Transverse colon (tissue), 4 donors: ENCODE results near the gene TRAF3. TPM values are rescaled to one million over a fixed set of nuclear protein-coding genes. Genes with fewer than 3 reads are reported as not detected.

Source experiments
- DNase-seq: peaks from one replicate; pipeline ENCODE4 v3.0.0-alpha.2; 2019
- H3K27ac ChIP-seq, 4 donors: fragments of 200-600 bp; sonication (generic); 2 replicates each; pipeline ENCODE4 v1.5.1; 2016 to 2018; ENCODE audit warnings: inconsistent platforms in 4 of 4
- H3K27me3 ChIP-seq: fragments of 200-600 bp; sonication (generic); 2 replicates; pipeline ENCODE4 v1.5.1; 2017; ENCODE audit warnings: inconsistent platforms
- H3K36me3 ChIP-seq, 4 donors: fragments of 200-600 bp; sonication (generic); 2 replicates each; pipeline ENCODE4 v1.5.1; 2017 to 2019; ENCODE audit warnings: inconsistent platforms in 4 of 4
- H3K4me1 ChIP-seq, 4 donors: fragments of 200-600 bp; sonication (generic); 2 replicates each; pipeline ENCODE4 v1.5.1; 2017 to 2020; ENCODE audit warnings: inconsistent platforms in 4 of 4
- H3K4me3 ChIP-seq, 4 donors: fragments of 200-600 bp; sonication (generic); 1 replicate in 1 of 4; 2 replicates in 3 of 4; pipeline versions ENCODE4 v1.5.1 to v1.6.1; 2017 to 2019; ENCODE audit warnings: inconsistent platforms in 4 of 4
- H3K9me3 ChIP-seq, 2 donors: fragments of 200-600 bp; sonication (generic); 2 replicates each; pipeline ENCODE4 v1.5.1; 2017 to 2019; ENCODE audit warnings: inconsistent platforms in 2 of 2
- EP300 ChIP-seq: sonication (generic); formaldehyde crosslinking; IDR thresholded peaks from one replicate; pipeline ENCODE4 v1.6.1; 2017; ENCODE audit warnings: antibody characterized with exemption, low read depth
- POLR2A ChIP-seq: fragments of 450-650 bp; IDR thresholded peaks from one replicate; pipeline ENCODE4 v1.6.1; 2016; ENCODE audit warnings: antibody characterized with exemption, mild to moderate bottlenecking, moderate library complexity
- POLR2AphosphoS5 ChIP-seq, 3 donors: sonication (generic); formaldehyde crosslinking; IDR thresholded peaks; one replicate each; pipeline ENCODE4 v1.6.1; 2016; ENCODE audit warnings: antibody characterized with exemption in 3 of 3
- WGBS, 2 donors: methylation state at CpG; one replicate each; pipeline ENCODE4 v1.1.5; 2018; ENCODE audit warnings: low coverage in 1 of 2; 5-methylcytosine and 5-hydroxymethylcytosine counted together
- in situ Hi-C, 4 donors: fragments of 200-750 bp; cut with MboI; loops; one replicate each; pipeline versions ENCODE4 v1.15.0 to v1.15.1; 2017; ENCODE audit warnings: low sequenced_read_pairs in 3 of 4, low pct_ligation_motif_present in 1 of 4, low pct_unique_long_range_greater_than_20kb in 1 of 4
- intact Hi-C: fragments of 100-400 bp; cut with DNase I; formaldehyde crosslinking; loops from one replicate; pipeline ENCODE4 v1.15.1; 2023; ENCODE audit warnings: low total_unique reads
- total RNA-seq, 4 donors: library from RNA; depleted of rRNA; stranded (reverse); fragments of >200 nt; gene quantifications; one replicate each; pipeline ENCODE4 v1.1.0, GENCODE V29; 2016
- TF ChIP-seq, protein P1 (sequence below), 5 experiments: fragments of 200-600 bp in 3 of 5; fragments of 450-650 bp in 2 of 5; sonication (generic) in 3 of 5; IDR thresholded peaks; 1 replicate in 2 of 5; 2 replicates in 3 of 5; pipeline ENCODE4 v1.5.1; 2016 to 2017; ENCODE audit warnings: antibody characterized with exemption in 5 of 5, inconsistent platforms in 3 of 5, mild to moderate bottlenecking in 2 of 5, moderate library complexity in 1 of 5

The TRAF3 gene
- total RNA-seq, 4 donors from 2014 or later = 18.7 to 28.9 (median 25.0) TPM

GRCh38 chr14:102902523-102903247 is 125.4 kb downstream of the TRAF3 start:
- no peak for DNase-seq
- no peaks in the 10 kb centered on the region for H3K4me1 ChIP-seq
- H3K4me3 ChIP-seq = no peak overlapping the region
- H3K27me3 ChIP-seq = no peaks in the 10 kb centered on the region
- WGBS, 2 donors = 93% methylated on average over 12 of the region's 12 CpGs; no CpG with 5 or more reads in 1 of the 2 donors
- intact Hi-C loops = no loop called here
- TF ChIP-seq EP300 (no peak), POLR2AphosphoS5 (IDR thresholded peaks at IDR 0.05) (no peak), POLR2A (no peak)
- TF ChIP-seq, protein P1, sequence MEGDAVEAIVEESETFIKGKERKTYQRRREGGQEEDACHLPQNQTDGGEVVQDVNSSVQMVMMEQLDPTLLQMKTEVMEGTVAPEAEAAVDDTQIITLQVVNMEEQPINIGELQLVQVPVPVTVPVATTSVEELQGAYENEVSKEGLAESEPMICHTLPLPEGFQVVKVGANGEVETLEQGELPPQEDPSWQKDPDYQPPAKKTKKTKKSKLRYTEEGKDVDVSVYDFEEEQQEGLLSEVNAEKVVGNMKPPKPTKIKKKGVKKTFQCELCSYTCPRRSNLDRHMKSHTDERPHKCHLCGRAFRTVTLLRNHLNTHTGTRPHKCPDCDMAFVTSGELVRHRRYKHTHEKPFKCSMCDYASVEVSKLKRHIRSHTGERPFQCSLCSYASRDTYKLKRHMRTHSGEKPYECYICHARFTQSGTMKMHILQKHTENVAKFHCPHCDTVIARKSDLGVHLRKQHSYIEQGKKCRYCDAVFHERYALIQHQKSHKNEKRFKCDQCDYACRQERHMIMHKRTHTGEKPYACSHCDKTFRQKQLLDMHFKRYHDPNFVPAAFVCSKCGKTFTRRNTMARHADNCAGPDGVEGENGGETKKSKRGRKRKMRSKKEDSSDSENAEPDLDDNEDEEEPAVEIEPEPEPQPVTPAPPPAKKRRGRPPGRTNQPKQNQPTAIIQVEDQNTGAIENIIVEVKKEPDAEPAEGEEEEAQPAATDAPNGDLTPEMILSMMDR (IDR thresholded peaks at IDR 0.05) = no peak
- in situ Hi-C loops = loop anchor here in 3 of 4 donors (25.0 kb wide), 2 partner anchors 140 to 215 kb away; no protein-coding TSS in a partner anchor
- no peaks in the 10 kb centered on the region for H3K9me3 ChIP-seq
- H3K27ac ChIP-seq = peak overlapping the region in 2 of 4 donors; percentile 38 to 72
- no peaks in the 10 kb centered on the region for H3K36me3 ChIP-seq

GRCh38 chr14:102903248-102903888 is 126.1 kb downstream of the TRAF3 start:
- no peaks in the 10 kb centered on the region for H3K36me3 ChIP-seq
- TF ChIP-seq POLR2A = no peak
- no peak for TF ChIP-seq POLR2AphosphoS5 (IDR thresholded peaks at IDR 0.05)
- TF ChIP-seq, protein P1 (IDR thresholded peaks at IDR 0.05) = no peak
- TF ChIP-seq EP300 = no peak
- whole genome bisulfite sequencing, 2 donors = 91 to 97% methylated on average over 7 to 29 of the region's 29 CpGs

DNA sequence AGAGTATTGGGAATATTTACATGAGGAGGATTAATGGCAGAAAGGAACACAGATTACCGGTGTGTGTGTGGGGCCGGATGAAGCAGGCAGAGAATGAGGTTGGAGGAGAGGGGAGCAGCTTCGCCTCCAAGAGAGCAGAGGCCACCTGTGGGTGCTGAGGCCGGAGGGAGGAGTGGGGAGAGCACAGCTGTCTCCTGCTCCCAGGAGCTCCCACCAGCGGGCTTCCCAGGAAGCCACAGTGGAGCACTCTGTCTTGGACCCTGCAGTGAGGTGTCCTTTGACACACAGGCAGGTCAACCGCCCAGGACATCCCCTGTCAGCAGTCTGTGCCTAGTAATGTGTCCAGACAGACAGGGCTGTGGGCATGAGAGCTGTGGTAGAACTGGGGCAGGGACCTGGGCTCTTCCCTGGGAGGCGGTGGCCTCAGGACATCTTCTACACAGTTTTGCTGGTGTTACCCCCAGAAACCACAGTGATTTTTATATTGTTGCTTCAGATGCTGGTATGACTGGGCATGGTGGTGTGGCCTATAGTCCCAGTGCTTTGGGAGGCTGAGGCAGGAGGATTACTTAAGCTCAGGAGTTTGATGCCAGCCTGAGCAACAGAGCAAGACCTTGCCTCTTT is 126.8 kb downstream of the TRAF3 start:
- WGBS, 2 donors = 92 to 95% methylated on average over 4 to 7 of the region's 7 CpGs
- Histone ChIP-seq H3K27ac (no peak overlapping the region), H3K36me3 (no peaks in the 10 kb centered on the region), H3K9me3 (no peaks in the 10 kb centered on the region), H3K4me1 (no peaks in the 10 kb centered on the region), H3K27me3 (no peaks in the 10 kb centered on the region), H3K4me3 (no peak overlapping the region)
- in situ Hi-C loops (loop anchor here in 3 of 4 donors (25.0 kb wide), 2 partner anchors 142 to 217 kb away; no protein-coding TSS in a partner anchor), intact Hi-C loops (no loop called here)
- no peak for DNase-seq
- TF ChIP-seq, protein P1 (IDR thresholded peaks at IDR 0.05) = no peak
- TF ChIP-seq EP300 (no peak), POLR2AphosphoS5 (IDR thresholded peaks at IDR 0.05) (no peak), POLR2A (no peak)

More at GRCh38 chr14:102903248-102903888, 126.1 kb downstream of the TRAF3 start:
- Histone ChIP-seq H3K27me3 (no peaks in the 10 kb centered on the region), H3K9me3 (no peaks in the 10 kb centered on the region), H3K27ac (peak overlapping the region in 2 of 4 donors; percentile 38 to 72), H3K4me1 (no peaks in the 10 kb centered on the region), H3K4me3 (no peak overlapping the region)
- no peak for DNase-seq
- intact Hi-C loops (no loop called here), in situ Hi-C loops (loop anchor here in 3 of 4 donors (25.0 kb wide), 2 partner anchors 141 to 216 kb away; no protein-coding TSS in a partner anchor)
